Activated gamma-delta T cell treated with Interleukin-2 at 50 U/mL for 16 hours (primary cell): ENCODE measurements around the gene B4GALT2.

ENCODE experiments used
- DNase-seq: peaks from one replicate; pipeline ENCODE4 v3.0.0-alpha.2; 2020

Gene B4GALT2

DNA sequence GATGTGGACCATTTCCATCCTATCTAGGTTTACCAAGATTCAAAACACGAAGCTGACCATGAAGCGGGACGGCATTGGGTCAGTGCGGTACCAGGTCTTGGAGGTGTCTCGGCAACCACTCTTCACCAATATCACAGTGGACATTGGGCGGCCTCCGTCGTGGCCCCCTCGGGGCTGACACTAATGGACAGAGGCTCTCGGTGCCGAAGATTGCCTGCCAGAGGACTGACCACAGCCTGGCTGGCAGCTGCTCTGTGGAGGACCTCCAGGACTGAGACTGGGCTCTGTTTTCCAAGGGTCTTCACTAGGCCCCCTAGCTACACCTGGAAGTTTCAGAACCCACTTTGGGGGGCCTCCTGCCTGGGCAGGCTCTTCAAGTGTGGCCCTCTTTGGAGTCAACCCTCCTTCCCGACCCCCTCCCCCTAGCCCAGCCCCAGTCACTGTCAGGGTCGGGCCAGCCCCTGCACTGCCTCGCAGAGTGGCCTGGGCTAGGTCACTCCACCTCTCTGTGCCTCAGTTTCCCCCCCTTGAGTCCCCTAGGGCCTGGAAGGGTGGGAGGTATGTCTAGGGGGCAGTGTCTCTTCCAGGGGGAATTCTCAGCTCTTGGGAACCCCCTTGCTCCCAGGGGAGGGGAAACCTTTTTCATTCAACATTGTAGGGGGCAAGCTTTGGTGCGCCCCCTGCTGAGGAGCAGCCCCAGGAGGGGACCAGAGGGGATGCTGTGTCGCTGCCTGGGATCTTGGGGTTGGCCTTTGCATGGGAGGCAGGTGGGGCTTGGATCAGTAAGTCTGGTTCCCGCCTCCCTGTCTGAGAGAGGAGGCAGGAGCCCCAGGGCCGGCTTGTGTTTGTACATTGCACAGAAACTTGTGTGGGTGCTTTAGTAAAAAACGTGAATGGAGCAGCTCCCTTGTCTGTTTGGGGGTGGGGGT, 11.5 kb downstream of the B4GALT2 start:
- no peak for DNase-seq

DNA sequence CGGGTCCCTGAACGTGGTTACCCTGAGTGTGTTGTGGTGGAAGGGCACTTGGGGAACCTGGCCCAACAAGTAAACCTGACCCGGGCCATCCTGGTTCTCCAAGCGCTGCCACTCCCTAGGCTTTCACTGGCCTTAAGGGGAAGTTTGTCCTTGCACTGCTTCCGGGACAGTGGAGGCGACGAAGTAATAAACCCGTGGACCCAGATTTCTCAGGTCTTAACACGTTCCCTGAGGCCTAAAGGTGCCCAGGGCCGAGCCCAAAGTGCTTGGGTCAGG, 12.1 kb downstream of the B4GALT2 start:
- DNase-seq = no peak

DNA sequence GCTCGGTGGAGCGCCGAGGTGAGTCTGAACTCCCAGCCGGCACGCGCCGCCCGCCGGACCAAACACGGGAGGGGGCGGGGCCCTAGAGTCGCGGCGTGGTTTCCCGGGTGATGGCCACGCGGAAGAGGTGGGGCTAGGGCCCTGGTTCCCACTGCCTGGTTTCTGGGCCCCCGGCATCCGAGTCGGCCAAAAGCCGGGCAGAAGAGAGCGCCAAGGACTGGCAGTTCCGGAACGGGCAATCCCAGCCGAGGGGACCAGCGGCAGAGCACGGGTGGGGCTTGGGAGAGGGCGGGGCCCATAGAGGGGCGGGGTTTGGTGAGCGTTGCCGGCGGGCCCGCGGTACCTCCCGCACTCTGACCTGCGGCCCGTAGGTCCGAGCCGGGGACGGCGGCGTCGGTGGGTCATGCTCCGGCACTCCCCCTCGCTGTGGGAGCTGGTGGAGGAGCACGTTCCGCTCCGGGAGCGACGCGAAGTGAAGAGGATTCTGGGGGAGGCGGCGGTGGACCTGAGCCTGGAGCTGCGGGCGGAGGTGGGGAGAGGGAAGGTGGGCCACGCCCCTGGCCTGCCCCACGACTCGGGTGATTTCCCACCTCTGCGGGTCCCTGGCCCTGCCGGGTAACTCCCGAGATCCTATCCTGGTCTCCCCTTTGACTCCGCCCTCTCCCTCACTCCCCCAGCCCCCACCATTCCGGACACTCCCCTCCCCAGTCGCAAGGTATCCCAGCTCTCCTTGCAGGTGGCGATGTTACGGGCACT, 12.6 kb downstream of the B4GALT2 start, which contains the start of gene CCDC24:
Gene CCDC24 (plus strand): TSS at position 124 of the 756 bp plus-strand sequence. CDS start 280 bp downstream, at position 404.
- DNase-seq = peak; percentile 74

DNA sequence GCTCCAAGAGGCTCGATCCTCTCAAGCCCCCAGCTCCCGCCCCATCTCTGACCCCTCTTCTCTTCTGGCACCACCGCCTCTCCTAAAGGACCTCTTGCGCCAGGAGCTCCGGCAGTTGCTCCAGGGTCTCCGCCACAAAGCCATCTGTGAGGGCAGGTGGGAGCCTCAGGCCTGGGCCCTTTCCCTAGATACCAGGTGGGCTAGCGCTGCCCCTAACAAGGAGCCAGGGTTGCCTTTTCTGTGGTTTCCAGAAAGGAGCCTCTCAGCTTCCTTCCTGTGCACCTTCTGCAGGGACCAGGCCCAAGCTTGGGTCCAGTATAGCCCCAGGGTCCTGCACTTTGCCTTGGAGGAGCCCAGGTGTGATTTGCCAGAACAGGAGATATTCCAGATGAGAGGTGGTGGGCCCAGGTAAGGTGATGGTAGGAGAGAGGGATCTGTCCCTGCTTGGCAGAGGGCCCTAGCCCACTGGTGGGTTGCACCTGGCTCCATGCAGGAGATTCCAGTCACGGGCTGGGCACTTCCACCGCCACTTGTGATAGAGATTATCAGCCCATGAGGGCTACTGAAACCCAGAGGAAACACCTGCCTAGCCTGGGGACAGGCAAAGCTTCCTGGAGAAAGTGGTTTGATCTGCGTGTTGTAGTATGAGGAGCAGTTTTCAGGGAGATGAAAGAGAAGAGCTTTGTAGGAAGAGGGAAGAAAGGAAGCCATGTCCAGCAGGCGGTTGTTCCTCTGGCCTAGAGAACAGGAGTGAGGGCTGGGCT, 13.4 kb downstream of the B4GALT2 start:
- no peak for DNase-seq

DNA sequence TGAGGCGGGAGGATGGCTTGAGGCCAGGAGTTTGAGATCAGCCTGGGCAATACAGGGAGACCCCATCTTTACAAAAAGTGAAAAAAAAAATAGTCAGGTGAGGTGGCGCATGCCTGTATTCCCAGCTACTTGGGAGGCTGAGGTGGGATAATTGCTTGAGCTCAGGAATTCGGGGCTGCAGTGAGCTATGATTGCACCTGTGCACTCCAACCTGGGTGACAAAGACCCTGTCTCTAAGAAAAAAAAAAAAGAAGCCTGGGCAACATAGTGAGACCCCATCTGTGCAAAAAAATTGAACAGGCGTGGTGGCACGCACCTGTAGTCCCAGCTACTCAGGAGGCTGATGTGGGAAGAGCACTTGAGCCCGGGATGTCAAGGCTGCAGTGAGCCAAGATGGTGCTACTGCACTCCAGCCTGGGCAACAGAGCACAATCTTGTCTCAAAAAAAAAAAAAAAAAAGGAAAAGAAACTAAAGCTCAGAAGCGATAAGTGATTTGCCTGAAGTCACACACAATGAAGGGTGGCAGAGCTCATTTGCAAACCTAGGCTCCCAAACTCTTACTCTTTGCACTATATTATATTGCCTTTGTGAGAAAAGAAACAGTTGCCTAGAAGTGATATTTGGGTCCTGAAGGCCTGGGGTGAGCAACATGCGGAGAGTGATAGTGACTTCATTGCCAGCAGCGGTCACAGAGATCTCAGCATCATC, 14.3 kb downstream of the B4GALT2 start:
- DNase-seq = no peak

DNA sequence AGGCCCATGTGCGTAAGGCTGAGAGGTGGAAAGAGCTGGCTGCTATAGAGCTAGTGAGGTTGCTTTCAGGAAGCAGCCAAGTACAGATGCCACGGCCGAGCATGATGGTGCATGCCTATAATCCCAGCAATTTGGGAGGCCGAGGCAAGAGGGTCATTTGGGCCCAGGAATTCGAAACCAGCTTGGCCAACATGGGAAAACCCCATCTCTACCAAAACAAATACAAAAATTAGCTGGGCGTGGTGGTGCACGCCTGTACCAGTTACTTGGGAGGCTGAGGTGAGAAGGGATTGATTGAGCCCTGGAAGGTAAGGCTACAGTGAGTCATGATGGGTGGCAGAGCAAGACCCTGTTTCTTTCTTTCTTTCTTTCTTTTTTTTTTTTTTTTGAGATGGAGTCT, 15.1 kb downstream of the B4GALT2 start:
- no peak for DNase-seq

DNA sequence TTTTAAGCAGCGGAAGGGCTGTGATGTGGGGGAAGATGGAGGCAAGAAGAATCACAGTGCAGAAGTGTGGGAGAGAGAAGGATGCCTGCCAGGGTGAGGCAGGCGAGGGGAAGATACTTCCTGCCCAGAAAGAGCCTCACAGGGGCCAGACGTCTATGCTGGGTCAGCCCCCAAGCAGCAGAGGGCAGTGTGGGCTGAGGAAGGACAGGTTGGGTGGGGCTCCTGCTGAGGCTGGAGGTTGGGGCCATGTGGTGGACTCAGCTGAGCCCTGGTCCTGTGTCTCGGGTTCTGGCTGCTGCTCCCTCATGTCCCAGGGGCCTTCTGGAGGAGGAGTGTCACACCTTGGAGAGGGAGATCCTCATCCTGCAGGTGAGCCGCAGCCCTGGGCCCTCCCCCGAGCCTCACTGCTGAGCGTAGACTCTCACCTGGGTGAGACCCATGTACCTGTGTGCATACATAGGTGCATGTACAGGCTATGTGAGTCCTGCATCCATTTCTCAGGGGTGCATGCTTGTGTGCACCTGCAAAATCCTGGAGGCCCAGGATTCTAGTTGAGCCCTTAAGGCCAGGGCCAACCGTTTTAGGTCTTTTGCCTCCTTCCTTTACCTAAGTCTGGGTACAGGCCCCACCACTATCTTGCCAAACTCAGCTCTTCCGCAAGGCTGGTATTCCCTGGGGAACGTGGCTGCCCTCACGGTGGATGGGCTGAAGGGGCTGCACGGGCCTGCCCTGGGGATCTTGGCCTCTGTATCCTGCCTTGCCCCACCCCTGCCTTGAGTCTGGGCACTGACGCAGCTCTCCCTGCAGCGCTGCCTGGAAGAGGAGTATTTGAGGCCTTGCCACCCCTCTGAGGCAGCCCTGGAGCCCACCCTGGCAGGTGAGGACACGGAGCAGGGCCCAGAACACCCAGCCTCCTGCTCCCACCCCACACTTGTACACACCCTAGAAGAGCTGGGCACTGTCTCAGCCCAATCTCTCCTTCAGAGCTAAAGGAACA, 16.1 kb downstream of the B4GALT2 start:
- no peak for DNase-seq

DNA sequence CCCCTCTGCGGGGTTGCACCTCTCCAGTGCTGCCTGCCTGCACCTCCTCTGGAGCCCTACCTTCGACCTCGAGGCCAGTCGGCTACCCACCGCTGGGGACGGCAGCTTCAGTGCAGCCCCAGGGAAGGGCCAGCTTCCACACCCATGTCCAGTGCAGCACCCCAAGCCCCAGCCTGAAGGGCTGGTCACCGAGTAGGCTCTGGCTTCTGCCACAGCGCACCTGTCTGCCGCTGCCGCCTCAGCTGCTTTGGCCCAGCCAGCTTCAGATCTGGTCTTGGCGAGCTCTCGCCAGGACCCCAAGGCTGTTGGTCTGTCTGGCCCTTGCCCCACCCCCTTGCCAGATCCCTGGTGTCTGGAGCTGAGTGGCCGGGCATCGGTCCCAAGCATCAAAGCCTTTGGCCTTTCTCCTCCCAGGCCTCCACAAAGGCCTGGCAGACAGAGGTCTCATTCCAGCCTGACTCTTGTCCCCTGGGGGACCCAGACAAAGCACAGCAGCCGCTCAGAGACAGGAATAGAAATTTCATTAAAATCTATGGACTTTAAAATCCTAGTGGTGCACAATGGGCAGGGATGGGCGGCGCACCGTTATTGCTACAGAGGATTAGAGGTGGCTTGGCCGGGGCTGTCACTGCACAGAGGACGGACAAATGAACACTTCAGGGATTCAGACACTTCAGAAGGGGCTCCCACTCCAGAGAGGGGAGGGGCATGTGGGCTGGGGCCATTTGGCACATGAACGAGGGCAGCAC, 17.1 kb downstream of the B4GALT2 start:
- no peak for DNase-seq

DNA sequence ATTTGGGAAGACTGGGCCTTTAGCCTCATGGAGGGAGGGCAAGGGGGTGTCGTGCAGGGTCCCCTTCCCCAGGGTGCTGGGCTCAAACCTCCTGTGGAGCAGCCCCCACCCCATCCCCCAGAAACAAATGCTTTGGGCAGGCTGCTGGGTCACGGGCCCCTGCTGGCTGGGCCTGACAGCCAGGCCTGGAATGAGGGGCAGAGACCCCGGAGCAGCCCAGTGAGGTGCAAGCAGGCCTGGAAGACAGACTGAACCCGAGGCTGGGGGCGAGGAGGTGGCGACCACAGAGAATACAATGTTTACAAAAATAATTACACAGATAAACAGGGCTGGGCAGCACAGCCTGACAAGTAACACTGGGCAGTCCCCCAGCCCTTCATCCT, 17.7 kb downstream of the B4GALT2 start:
- no peak for DNase-seq

DNA sequence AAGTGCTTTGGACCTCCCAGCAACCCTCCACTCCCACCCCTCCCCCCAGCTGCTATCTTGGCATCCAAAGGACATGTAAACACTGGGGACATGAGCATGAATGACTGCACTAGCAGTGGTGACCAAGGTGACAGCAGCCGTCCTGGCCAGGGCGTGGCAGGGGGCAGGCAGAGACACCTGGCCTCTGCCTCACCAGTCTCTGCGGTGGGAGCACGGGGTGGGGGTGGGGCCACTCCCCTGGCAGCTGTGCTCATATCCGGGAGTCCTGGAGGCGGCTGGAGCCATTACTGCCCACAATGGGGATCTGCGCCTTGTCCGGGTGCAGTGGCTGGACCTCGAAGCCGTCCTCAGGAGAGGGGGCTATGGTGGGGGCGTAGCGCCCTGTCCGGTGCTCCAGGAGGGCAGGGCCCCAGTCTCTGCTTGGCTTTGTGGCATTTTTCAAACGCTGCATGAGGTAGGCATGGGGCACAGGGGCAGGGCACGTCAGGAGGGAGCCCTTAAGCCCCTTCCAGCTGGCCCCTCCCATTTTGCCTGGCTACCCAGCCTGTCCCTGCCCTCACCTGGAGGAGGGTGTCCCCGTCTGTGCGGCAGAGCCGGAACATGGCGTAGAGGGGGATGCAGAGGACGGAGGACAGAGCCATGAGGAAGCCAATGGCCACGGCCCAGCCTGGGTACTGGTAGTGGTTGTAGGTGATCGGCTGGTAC, 18.4 kb downstream of the B4GALT2 start:
- no peak for DNase-seq

DNA sequence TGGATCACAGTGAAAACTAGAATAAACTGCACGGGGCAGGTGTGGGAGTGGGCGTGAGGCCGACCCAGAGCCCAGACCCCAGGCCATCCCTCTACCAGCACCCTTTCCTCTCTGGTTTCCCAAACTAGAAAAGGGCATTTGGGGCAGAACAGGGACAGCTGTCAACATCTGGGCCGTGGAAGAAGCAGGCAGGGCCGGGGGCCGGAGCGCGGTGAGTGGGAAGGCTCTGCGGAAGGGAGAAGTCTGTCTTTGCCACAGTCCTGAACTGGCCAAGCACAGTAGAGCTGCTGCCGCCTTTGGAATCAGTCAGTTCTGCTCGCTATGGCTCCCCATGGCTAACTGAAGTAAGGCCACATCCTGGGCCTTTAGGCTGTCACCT, 19.0 kb downstream of the B4GALT2 start:
- DNase-seq = no peak

DNA sequence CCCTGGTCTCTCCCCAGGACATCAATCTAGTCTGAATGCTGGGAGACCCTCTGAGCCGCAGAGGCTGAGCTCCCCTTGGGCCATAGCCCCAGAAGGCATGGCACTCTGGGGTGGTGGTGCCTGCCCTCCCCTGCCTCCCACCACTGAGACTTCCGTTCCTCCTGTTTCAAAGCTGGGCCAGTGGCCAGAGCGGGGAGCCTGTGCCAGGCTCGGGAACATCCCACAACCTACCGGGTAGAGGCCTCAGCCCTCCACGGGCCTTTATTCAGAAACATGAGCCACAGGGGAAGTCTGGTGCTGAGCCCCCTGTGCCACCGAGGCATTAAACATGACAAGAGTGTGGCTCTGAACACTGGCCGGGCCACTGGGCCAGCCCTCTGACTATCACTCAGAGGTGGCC, 20.4 kb downstream of the B4GALT2 start:
- DNase-seq = no peak

DNA sequence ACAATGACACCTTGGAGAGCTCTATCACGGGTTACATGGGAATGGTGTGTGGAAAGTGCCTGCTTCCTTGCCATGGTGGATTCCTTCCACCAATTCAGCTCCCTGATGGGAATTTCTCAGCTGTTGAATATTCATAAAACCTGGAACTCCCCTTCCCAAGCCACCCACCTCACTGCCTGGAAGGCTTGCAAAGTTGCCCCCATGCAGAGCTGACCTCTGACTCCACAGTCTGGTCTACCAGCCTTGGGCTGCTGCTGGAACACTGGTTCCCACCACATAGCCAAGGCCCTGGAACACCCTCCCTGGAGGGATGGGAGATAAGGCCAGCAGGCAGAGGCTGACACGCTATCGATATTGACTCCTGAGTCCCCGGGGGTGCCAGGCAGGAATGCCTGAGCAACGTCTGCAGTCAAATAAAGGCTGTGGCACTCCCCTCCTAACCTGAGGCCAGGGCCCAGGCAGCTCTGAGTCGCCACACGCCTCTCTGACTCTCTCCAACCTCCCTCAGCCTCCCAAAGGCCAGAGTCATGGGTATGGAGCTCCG, 21.2 kb downstream of the B4GALT2 start:
- no peak for DNase-seq

DNA sequence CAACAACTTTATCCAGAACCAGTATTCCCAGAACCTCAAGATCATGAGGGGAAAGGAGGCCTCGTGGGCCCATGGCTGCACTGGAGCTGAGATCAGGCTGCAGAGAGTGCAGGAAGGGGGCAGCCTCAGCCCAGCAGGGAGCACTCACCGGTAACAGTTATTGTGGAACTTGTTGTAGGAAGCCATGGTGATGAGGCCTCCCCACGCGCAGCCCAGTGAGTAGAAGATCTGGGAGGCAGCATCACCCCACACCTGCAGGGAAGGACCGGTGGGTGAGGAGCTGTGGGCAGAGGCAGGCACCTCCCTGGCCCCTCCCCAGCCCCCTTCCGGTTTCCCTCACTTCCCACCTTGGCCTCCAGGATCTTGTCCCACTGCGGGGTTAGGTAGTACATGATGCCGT, 23.2 kb downstream of the B4GALT2 start:
- DNase-seq = no peak

DNA sequence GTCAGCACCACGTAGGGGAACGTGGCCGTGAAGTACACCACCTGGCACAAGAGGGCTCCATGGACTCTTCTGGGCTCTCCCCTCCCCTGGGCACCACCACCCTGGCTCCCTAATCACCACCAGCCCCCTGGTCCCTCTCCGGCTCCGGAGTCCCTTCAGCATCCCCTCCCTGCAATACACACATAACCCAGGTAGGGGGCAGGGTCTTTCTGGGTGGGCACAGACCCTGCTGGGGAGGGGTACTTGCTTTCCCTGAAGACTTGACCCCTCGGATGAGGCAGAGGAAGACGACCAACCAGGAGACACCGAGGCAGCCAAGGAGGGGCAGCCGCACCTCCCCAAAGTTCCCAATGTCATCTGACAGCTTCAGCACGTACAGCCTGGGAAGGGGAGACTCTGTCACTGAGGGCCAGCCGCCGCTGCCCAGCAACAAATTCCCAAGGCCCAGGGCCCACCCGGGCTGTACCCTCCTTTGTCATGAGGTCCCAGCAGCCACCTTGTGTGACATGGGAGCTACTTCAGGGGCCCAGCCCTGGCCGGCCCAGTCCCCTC, 23.7 kb downstream of the B4GALT2 start:
- no peak for DNase-seq

DNA sequence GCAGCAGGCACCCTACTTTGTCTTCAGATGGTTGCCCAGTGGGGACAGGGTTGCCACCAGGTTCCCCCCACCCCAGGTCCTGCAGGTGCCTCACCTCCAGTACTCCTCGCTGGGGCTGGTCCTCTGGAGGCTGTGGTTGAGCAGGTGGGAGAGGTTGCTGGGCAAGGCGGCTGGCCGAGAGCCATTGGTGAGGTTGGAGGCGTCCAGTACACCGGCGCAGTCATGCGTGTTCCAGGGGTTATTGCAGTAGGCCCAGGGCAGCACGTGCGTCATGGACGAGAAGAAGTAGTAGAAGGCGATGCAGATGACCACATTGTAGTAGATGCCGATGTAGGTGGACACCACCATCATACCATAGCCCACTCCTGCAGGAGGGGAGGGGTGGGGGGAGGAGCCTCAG, 29.2 kb downstream of the B4GALT2 start:
- no peak for DNase-seq

DNA sequence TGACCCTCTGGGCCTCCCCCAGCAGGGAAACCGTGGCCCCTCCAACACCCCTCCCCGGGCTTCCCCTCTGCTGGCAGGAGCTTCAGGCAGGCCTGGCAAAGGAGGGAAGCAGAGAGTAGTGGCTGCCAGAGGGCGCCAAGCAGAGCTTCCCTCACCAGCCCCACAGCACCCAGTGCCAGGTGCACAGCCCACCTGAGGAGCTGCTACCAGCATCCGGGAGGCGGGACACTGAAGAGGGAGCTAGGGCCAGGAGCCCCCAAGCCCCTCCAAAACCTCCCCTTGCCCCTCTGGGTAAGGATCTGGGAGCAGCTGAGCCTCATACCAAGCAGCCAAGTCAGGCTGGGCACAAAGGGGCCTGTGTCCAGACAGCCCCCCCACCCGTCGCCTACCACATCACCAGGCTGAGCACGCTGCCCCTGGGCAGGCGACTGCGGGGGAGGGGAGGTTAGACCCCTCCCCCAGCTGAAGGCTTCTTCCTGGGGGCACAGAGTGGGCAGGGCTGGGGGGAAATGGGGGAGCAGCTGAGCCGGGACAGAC, 32.0 kb downstream of the B4GALT2 start:
- no peak for DNase-seq

DNA sequence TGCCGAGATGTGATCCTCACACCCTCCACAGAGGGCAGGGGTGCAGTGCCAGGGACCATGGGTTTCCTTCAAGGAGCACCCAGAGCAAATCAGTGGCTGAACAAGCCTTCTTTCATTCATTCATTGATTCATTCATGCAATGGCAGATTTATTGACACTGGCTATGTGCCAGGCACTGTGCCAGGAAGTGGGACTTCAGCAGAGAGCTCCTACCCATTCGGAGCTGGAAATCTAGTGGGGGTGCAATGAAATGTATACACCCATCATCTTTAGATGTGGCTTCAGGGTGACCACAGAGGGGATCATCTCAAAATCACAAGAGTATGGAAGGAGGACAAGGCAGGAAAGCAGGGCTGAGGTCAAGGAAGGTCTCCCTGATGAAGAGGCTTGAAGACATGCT, 33.4 kb downstream of the B4GALT2 start:
- no peak for DNase-seq

DNA sequence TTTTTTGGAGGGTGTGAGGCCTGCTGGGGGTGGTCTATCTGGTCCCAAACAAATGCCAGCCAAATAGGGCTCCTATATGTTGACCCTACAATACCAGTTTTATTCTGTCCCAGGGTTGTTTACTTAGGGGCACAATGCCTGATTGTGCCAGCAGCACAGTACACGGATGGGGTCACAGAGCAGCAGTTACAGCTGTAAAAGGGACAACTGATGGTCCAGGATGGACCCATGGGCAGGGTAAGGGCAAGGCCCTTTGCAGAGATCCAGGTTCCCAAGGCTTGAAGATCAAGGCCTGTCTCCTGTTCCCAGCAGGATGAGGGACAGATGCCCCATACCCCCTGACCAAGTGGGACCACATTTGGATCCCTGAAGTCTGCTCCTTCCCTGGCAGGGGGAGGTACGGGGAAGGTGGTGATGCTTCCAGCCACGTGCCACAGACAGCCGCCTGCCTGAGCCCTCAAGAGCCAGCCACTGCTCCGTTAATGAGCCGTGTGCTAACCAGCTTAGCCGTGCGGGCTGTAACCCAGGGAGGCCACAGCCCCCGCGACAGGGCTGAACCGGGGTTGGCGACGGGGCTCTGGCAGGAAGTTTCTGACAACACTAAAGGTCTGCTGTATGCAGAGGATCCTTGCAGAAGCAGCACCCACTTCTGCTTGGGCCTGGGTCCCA, 34.1 kb downstream of the B4GALT2 start:
- DNase-seq = no peak
